GM13977 (cell line): Measurements from ENCODE around the gene AKAP13.
A peak's percentile ranks its signal among the peaks of the same experiment; 100 is the strongest.
"Not testable (repeated sequence)": the region's sequence is repeated elsewhere in the genome, so short reads cannot be mapped to it uniquely, and the experiment has no call there.

ENCODE experiments used
- DNase-seq: peaks from one replicate; pipeline ENCODE4 v3.0.0; 2012; ENCODE audit warnings: low spot score
- in situ Hi-C: fragments of 300-500 bp; cut with MboI; formaldehyde crosslinking; loops from one replicate; pipeline ENCODE4 v1.12.0; 2022; ENCODE audit warnings: low sequenced_read_pairs, low pct_unique_long_range_greater_than_20kb, mixed read lengths, inconsistent platforms; ENCODE audit not compliant: unreplicated experiment
- TF ChIP-seq, protein P1 (sequence below): IDR thresholded peaks from 2 replicates; pipeline ENCODE4 v1.5.1; 2012; ENCODE audit warnings: mild to moderate bottlenecking, control low read depth; ENCODE audit not compliant: insufficient read depth; ENCODE audit errors: extremely low read depth, missing control alignments

The AKAP13 gene

DNA sequence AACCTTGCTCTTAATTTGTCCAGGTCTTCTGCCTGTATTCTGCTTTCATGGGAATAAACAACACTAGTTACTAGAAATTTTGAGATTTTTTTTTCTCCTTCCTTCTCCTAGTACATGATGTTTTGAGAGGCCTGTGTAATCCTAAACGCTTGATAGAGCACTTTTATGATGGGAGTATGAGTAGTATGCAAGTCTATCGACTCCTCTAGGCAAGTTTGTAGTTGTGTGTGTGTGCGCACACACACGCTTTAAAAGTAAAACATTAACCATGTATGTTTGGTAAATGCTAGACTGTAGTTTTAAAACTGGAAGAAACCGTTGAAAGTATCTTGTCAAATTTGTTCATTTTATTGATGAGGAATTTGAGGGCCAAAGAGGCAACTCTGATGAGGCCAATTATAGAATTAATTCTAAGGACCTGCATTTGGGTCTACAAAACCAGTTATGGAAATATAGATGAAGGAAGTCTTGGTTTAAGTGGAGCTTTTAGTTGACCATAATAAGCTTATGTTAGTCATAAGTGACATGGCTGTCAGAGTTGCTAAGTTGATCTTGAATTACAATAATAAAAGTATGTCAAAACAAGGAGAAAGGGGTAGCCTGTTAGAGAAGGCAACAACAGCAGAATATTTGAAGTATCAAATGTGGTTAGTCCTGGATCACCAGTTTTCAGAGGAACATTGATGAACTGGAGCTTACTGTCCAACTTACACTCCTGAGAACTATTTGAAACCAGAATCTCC lies 47.1 kb downstream of the AKAP13 start:
- in situ Hi-C loops = no loop called here
- TF ChIP-seq, protein P1, sequence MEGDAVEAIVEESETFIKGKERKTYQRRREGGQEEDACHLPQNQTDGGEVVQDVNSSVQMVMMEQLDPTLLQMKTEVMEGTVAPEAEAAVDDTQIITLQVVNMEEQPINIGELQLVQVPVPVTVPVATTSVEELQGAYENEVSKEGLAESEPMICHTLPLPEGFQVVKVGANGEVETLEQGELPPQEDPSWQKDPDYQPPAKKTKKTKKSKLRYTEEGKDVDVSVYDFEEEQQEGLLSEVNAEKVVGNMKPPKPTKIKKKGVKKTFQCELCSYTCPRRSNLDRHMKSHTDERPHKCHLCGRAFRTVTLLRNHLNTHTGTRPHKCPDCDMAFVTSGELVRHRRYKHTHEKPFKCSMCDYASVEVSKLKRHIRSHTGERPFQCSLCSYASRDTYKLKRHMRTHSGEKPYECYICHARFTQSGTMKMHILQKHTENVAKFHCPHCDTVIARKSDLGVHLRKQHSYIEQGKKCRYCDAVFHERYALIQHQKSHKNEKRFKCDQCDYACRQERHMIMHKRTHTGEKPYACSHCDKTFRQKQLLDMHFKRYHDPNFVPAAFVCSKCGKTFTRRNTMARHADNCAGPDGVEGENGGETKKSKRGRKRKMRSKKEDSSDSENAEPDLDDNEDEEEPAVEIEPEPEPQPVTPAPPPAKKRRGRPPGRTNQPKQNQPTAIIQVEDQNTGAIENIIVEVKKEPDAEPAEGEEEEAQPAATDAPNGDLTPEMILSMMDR = no peak
- DNase-seq = no peak

GRCh38 chr15:85429522-85429921 lies 49.1 kb downstream of the AKAP13 start:
- TF ChIP-seq, protein P1 = no peak
- DNase-seq = no peak
- in situ Hi-C loops = no loop called here

GRCh38 chr15:85430406-85431204 lies 50.2 kb downstream of the AKAP13 start:
- TF ChIP-seq, protein P1 = no peak
- in situ Hi-C loops = no loop called here
- DNase-seq = peak; percentile 73

DNA sequence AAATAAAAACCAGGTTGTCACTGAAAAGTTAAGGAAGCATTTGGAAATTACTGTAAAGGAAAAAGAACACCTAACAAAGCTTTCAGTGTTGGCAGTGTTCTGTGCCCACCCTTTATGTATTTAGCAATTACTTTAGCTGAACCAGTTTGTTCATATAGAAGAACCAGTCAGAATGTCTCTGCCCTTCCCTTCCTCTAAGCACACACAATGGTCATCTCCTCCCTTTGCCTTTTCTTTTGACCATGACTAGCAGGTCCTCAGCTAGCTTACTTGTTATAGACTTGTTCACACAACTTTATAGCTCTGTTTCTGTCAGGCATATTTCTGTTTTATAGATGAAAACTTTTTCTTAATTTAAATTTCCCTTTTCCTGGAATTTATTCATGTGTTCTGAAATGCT lies 59.6 kb downstream of the AKAP13 start:
- TF ChIP-seq, protein P1 = no peak
- DNase-seq = no peak
- in situ Hi-C loops = no loop called here

- TF ChIP-seq, protein P1 = no peak
- peak; percentile 46 for DNase-seq
- in situ Hi-C loops = no loop called here
Measured at GRCh38 chr15:85440451-85440850, 60.0 kb downstream of the AKAP13 start.

DNA sequence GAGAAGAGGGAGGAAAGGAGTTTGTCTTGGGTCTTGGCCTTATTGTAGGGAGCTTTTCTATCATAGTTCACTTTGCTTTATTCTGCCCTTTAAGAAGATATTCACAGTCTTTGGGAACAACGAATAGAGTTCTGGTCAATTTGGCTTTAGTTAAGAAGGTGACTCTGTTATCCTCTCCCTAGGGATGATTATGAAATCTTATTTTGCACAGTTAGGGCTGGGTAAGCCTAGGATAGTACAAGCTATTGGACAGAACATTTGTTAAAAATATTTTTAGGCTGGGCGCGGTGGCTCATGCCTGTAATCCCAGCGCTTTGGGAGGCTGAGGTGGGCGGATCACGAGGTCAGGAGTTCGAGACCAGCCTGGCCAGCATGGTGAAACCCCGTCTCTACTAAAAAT lies 61.5 kb downstream of the AKAP13 start:
- DNase-seq, in situ Hi-C loops: not testable (repeated sequence)

- in situ Hi-C loops = no loop called here
- TF ChIP-seq, protein P1 = no peak
- no peak for DNase-seq
Measured at GRCh38 chr15:85443046-85443445, 62.6 kb downstream of the AKAP13 start.
